NCI-H128 (cell line): ENCODE results near the gene APOA1.

Experiments
- DNase-seq: peaks from one replicate; lab custom pipeline; 2025; ENCODE audit not compliant: unreplicated experiment; lab: John Stamatoyannopoulos, UW

The APOA1 gene

GRCh38 chr11:116791002-116791812, 46.2 kb downstream of the APOA1 start:
- peak; percentile 33 for DNase-seq

GRCh38 chr11:116790167-116791001, 47.0 kb downstream of the APOA1 start:
- DNase-seq: no peak

DNA sequence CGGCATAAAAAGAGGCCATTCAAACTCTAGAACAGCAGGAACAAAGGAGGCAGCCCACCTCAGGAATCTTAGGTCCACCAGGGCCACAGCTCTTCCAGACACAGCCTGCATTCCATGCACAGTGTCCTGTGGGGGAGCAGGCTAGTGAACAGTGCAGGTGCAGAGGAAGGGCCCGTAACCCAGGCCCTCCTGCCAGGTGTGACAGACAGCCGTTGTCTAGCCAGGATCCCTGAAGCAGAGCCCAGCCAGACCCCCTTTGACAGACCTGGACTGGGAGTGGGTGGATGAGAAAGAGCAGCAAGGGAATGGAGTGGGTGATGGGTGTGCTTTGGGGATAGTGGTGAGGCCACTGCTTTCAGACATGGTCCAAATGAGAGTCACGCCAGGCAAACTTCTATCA, 48.4 kb downstream of the APOA1 start:
- no peak for DNase-seq

DNA sequence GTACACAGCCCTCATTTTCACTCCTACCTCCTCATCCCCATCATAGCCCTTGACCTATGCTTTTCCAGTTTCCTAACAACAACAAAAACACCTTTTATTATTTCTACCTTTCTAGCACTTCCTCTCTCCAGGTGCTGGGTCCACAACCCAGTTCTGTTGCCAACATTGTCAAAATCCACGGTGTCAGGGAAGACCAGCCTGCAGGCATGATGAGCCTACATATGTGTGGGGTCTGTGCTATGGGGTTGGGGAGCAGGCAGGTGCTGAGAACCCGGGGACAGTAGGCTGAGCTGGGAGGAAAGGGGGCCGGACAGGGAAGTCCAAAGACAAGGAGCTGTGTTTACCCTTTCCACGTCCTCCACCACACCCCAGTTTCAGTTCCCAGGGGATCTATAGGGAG, 48.9 kb downstream of the APOA1 start:
- no peak for DNase-seq

DNA sequence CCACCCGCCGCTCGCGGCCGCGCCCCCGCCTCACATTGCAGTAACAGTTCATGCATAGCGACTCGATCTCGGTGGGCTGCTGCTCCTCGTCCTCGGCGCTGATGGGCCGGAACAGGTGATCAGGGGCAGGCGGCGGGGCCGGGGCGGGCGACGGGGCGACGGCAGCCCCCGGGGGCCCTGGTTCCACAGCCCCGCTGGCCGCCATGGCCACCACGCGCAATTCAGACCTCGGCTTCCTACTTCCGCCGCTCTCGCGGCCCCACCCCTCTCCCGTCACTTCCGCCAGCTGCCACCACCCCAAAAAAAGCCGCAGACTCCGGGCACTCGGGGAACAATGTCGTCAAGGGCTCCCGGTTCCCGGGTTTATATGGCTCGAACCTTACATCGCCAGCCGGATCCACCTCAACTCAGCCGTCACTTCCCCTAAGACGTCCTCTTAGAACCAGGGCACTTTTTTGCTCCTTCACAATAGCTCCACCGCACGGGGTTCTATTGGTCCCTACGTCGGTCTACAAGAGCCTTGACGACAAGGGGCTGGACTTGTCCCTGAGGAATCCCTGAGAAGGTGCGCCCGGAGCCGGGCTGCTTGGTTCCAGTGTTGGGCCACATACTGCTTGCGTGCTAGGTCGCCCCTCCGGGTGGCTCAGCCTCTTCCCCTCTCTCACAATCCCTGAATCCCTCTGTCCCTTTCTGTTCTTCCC, 49.5 kb downstream of the APOA1 start, which contains the start of gene ZPR1:
ZPR1 (minus strand) TSS at position 238 of the 701 bp plus-strand sequence; CDS start at position 205, 33 bp downstream.
- peak; percentile 3 for DNase-seq

DNA sequence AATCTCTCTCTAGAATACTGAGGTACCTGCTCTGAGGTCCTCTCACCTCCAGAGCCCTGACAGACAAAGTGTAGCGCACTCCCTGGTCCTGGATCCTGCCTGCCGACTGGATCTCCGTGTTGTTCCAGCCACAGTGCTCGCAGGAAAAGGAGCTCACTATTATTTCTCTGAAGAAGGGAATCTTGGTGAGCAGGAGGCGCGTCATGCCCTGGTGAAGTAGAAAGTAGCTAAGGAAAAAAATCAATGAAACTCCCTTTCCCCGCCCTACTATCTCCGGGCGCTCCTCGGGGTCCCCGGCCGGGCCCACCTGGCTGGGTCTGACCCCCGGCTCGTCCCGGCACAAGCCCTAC, 50.0 kb downstream of the APOA1 start:
- no peak for DNase-seq

GRCh38 chr11:116786966-116787365, 50.5 kb downstream of the APOA1 start:
- no peak for DNase-seq

DNA sequence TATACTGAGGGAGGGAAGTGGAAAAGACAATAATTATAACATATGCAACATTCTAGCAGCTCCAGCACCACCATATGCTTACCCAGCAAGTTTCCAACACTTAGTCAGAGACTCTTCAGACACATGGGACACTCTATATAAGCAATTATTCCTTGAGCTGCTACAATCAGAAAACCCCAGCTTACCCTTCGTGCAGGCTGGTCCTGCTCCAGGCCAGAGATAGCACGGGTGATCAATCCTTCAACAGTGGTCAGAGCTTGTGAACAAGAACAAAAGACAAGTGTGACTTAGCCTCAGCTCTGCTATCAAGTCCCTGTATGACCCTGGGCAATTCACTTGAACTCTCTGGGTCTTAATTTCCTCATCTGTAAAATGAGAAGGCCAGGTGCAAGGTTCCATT, 51.1 kb downstream of the APOA1 start:
- no peak for DNase-seq
